ENCODE results near the gene CUX1.

CUX1 gene

GRCh38 chr7:101953248-101953819 lies 135.9 kb downstream of the CUX1 start:
- no peak overlapping the region for H3K27ac ChIP-seq
- TF ChIP-seq CTCF (conservative IDR thresholded peaks at IDR 0.05) = no peak

- no peak overlapping the region for H3K27ac ChIP-seq
- TF ChIP-seq CTCF (conservative IDR thresholded peaks at IDR 0.05) = no peak
Observed at GRCh38 chr7:101954499-101954898, 137.1 kb downstream of the CUX1 start.

- H3K27ac ChIP-seq = no peak overlapping the region
- TF ChIP-seq CTCF (conservative IDR thresholded peaks at IDR 0.05) = no peak
Observed at GRCh38 chr7:101956130-101956529, 138.7 kb downstream of the CUX1 start.

GRCh38 chr7:101957744-101958525 lies 140.5 kb downstream of the CUX1 start:
- H3K27ac ChIP-seq = no peak overlapping the region
- TF ChIP-seq CTCF (conservative IDR thresholded peaks at IDR 0.05) = no peak

GRCh38 chr7:101959342-101959741 lies 141.9 kb downstream of the CUX1 start:
- no peak for TF ChIP-seq CTCF (conservative IDR thresholded peaks at IDR 0.05)
- no peak overlapping the region for H3K27ac ChIP-seq

GRCh38 chr7:101959829-101960228 lies 142.4 kb downstream of the CUX1 start:
- TF ChIP-seq CTCF (conservative IDR thresholded peaks at IDR 0.05) = no peak
- H3K27ac ChIP-seq = no peak overlapping the region

GRCh38 chr7:101960323-101960722 lies 142.9 kb downstream of the CUX1 start:
- TF ChIP-seq CTCF (conservative IDR thresholded peaks at IDR 0.05) = no peak
- H3K27ac ChIP-seq = no peak overlapping the region

Data from VCaP (cell line).